H1 (cell line): ENCODE measurements around the gene NUBPL. TPM values are rescaled to one million over a fixed set of nuclear protein-coding genes. Genes with fewer than 3 reads are reported as not detected.

ENCODE experiments used
- CTCF ChIA-PET: fragments of 300-600 bp; sonication (Branson Sonifier 250); formaldehyde crosslinking; loops from one replicate; lab custom pipeline; 2021; ENCODE audit not compliant: partially characterized antibody; lab: Charles Lee
- POLR2A ChIA-PET: fragments of 300-600 bp; sonication (Branson Sonifier 250); formaldehyde crosslinking; loops from one replicate; lab custom pipeline; 2021; ENCODE audit warnings: inconsistent platforms; ENCODE audit not compliant: partially characterized antibody; lab: Charles Lee
- DNase-seq, 2 experiments: peaks; one replicate each; pipeline versions ENCODE4 v3.0.0 to v3.0.0-alpha.2; 2010 to 2022; ENCODE audit warnings: low spot score in 2 of 2, low read depth in 1 of 2, mixed read lengths in 1 of 2
- FAIRE-seq: peaks from 2 replicates; lab custom pipeline; 2011; peaks lifted over from hg19 to GRCh38; lab: Jason Lieb, UNC
- H2AFZ ChIP-seq: 2 replicates; pipeline ENCODE4 v1.8.1; 2012; ENCODE audit warnings: low read length, inconsistent platforms
- H2AK5ac ChIP-seq: 2 replicates; pipeline ENCODE4 v1.6.1; 2013; ENCODE audit warnings: low read depth, low read length
- H2BK120ac ChIP-seq: replicated peaks from 2 replicates; pipeline ENCODE3; 2013; ENCODE audit warnings: low read depth, low read length, inconsistent platforms
- H2BK12ac ChIP-seq: 2 replicates; pipeline ENCODE4 v1.6.1; 2013; ENCODE audit warnings: low read depth, low read length
- H2BK15ac ChIP-seq: 2 replicates; pipeline ENCODE4 v1.6.1; 2013; ENCODE audit warnings: low read length
- H2BK20ac ChIP-seq: 2 replicates; pipeline ENCODE4 v1.6.1; 2013; ENCODE audit warnings: low read length
- H2BK5ac ChIP-seq: 2 replicates; pipeline ENCODE4 v1.6.1; 2013; ENCODE audit warnings: low read depth, low read length
- H3K14ac ChIP-seq: 2 replicates; pipeline ENCODE4 v1.6.1; 2013; ENCODE audit warnings: inconsistent platforms; ENCODE audit not compliant: insufficient read length
- H3K18ac ChIP-seq: 2 replicates; pipeline ENCODE4 v1.6.1; 2013; ENCODE audit warnings: low read length; ENCODE audit errors: extremely low read depth
- H3K23ac ChIP-seq: 2 replicates; pipeline ENCODE4 v1.6.1; 2013; ENCODE audit warnings: inconsistent platforms; ENCODE audit not compliant: insufficient read length
- H3K23me2 ChIP-seq: 2 replicates; pipeline ENCODE4 v1.6.1; 2013; ENCODE audit warnings: low read depth, low read length
- H3K27ac ChIP-seq: 2 replicates; pipeline ENCODE4 v1.6.1; 2011; ENCODE audit warnings: low read depth, low read length, inconsistent platforms
- H3K27me3 ChIP-seq, 4 experiments: replicated peaks in 1 of 4; 1 replicate in 1 of 4; 2 replicates in 3 of 4; pipeline versions ENCODE4 v1.6.1 to v1.8.1; 2011 to 2013; ENCODE audit warnings: low read length in 3 of 4, mild to moderate bottlenecking in 3 of 4, inconsistent platforms in 2 of 4, mixed read lengths in 2 of 4, moderate library complexity in 1 of 4; ENCODE audit not compliant: control insufficient read depth in 3 of 4, insufficient read depth in 3 of 4; ENCODE audit errors: extremely low read depth in 1 of 4
- H3K36me3 ChIP-seq, 4 experiments: 2 replicates each; pipeline versions ENCODE4 v1.6.1 to v1.8.1; 2011 to 2013; ENCODE audit warnings: mild to moderate bottlenecking in 4 of 4, low read length in 3 of 4, moderate library complexity in 2 of 4, control low read depth in 1 of 4, inconsistent platforms in 1 of 4; ENCODE audit not compliant: insufficient read depth in 4 of 4, control insufficient read depth in 2 of 4
- H3K4ac ChIP-seq: replicated peaks from 2 replicates; pipeline ENCODE3; 2013; ENCODE audit warnings: low read length, low read depth, mixed read lengths, inconsistent platforms; ENCODE audit not compliant: insufficient read length
- H3K4me1 ChIP-seq, 4 experiments: replicated peaks in 1 of 4; 1 replicate in 1 of 4; 2 replicates in 3 of 4; pipeline versions ENCODE4 v1.6.1 to v1.8.1; 2011 to 2013; ENCODE audit warnings: low read length in 3 of 4, inconsistent platforms in 2 of 4, mixed read lengths in 1 of 4; ENCODE audit not compliant: insufficient read depth in 4 of 4, control insufficient read depth in 3 of 4
- H3K4me2 ChIP-seq, 2 experiments: 2 replicates each; pipeline versions ENCODE4 v1.6.1 to v1.8.1; 2011 to 2013; ENCODE audit warnings: low read depth in 2 of 2, low read length in 2 of 2, control low read depth in 1 of 2, inconsistent platforms in 1 of 2, mild to moderate bottlenecking in 1 of 2; ENCODE audit not compliant: insufficient read depth in 1 of 2
- H3K4me3 ChIP-seq, 4 experiments: fragments of 200-600, 300-600 bp in 1 of 4; sonication (generic), shearing (Covaris generic), sonication (Bioruptor Twin) in 1 of 4; 2 replicates each; pipeline versions ENCODE4 v1.5.1 to v1.8.1; 2011 to 2016; ENCODE audit warnings: low read length in 4 of 4, low read depth in 3 of 4, control low read depth in 2 of 4, inconsistent platforms in 2 of 4, mild to moderate bottlenecking in 2 of 4, mixed read lengths in 1 of 4, moderate library complexity in 1 of 4; ENCODE audit not compliant: insufficient read depth in 2 of 4; ENCODE audit errors: extremely low read depth in 1 of 4
- H3K56ac ChIP-seq: replicated peaks from 2 replicates; pipeline ENCODE3; 2013; ENCODE audit warnings: low read depth, mild to moderate bottlenecking, mixed read lengths, low read length, inconsistent platforms; ENCODE audit not compliant: insufficient read length
- H3K79me1 ChIP-seq: 2 replicates; pipeline ENCODE4 v1.6.1; 2013; ENCODE audit warnings: low read depth, low read length, control low read depth
- H3K79me2 ChIP-seq, 2 experiments: 2 replicates each; pipeline versions ENCODE4 v1.6.1 to v1.8.1; 2012 to 2013; ENCODE audit warnings: low read length in 2 of 2, mild to moderate bottlenecking in 2 of 2, inconsistent platforms in 1 of 2; ENCODE audit not compliant: insufficient read depth in 2 of 2, control insufficient read depth in 1 of 2
- H3K9ac ChIP-seq, 4 experiments: replicated peaks in 1 of 4; 1 replicate in 1 of 4; 2 replicates in 3 of 4; pipeline versions ENCODE4 v1.6.1 to v1.8.1; 2011 to 2013; ENCODE audit warnings: low read depth in 3 of 4, low read length in 3 of 4, control low read depth in 2 of 4, mild to moderate bottlenecking in 2 of 4, moderate library complexity in 2 of 4, inconsistent platforms in 1 of 4; ENCODE audit errors: extremely low read depth in 1 of 4
- H3K9me3 ChIP-seq, 2 experiments: 2 replicates each; pipeline versions ENCODE4 v1.6.1 to v1.8.1; 2012 to 2013; ENCODE audit warnings: mild to moderate bottlenecking in 2 of 2, moderate library complexity in 2 of 2, control low read depth in 1 of 2, inconsistent platforms in 1 of 2, low read depth in 1 of 2, low read length in 1 of 2, mixed read lengths in 1 of 2; ENCODE audit not compliant: insufficient read depth in 2 of 2
- H4K20me1 ChIP-seq, 2 experiments: replicated peaks in 1 of 2; 2 replicates each; pipeline versions ENCODE3 to v1.8.1; 2011 to 2013; ENCODE audit warnings: inconsistent platforms in 2 of 2, low read length in 2 of 2, mild to moderate bottlenecking in 1 of 2; ENCODE audit not compliant: insufficient read depth in 2 of 2, control insufficient read depth in 1 of 2
- H4K5ac ChIP-seq: 2 replicates; pipeline ENCODE4 v1.6.1; 2013; ENCODE audit warnings: low read length, low read depth, mixed read lengths, inconsistent platforms; ENCODE audit not compliant: insufficient read length
- H4K8ac ChIP-seq: 2 replicates; pipeline ENCODE4 v1.8.0; 2013; ENCODE audit warnings: mild to moderate bottlenecking, moderate library complexity, low read length, inconsistent platforms; ENCODE audit not compliant: insufficient read depth; ENCODE audit errors: extremely low read depth
- H4K91ac ChIP-seq: replicated peaks from 2 replicates; pipeline ENCODE3; 2013; ENCODE audit warnings: low read length, mixed read lengths, inconsistent platforms; ENCODE audit not compliant: insufficient read length
- EGR1 ChIP-seq: IDR thresholded peaks from 2 replicates; pipeline ENCODE4 v1.6.1; 2011; ENCODE audit warnings: low read depth, low read length, borderline replicate concordance
- GABPA ChIP-seq: IDR thresholded peaks from 2 replicates; pipeline ENCODE4 v1.6.1; 2011; ENCODE audit warnings: mild to moderate bottlenecking, low read length, moderate library complexity, borderline replicate concordance; ENCODE audit not compliant: insufficient read depth
- HDAC2 ChIP-seq, 2 experiments: fragments of 300-600 bp in 1 of 2; sonication (generic) in 1 of 2; IDR thresholded peaks; 2 replicates each; pipeline ENCODE4 v1.6.1; 2011 to 2012; ENCODE audit warnings: low read depth in 2 of 2, low read length in 2 of 2, mild to moderate bottlenecking in 2 of 2, moderate library complexity in 2 of 2, borderline replicate concordance in 1 of 2, inconsistent platforms in 1 of 2
- RBBP5 ChIP-seq: IDR thresholded peaks from 2 replicates; pipeline ENCODE4 v1.7.1; 2012; ENCODE audit warnings: low read depth, mild to moderate bottlenecking, inconsistent platforms, low read length, moderate library complexity, borderline replicate concordance
- SP4 ChIP-seq: IDR thresholded peaks from 2 replicates; pipeline ENCODE4 v1.6.1; 2012; ENCODE audit warnings: low read length, inconsistent platforms
- TAF1 ChIP-seq: IDR thresholded peaks from 2 replicates; pipeline ENCODE4 v1.6.1; 2011; ENCODE audit warnings: mild to moderate bottlenecking, low read depth, low read length
- TEAD4 ChIP-seq: IDR thresholded peaks from 2 replicates; pipeline ENCODE4 v1.6.1; 2012; ENCODE audit warnings: low read depth, low read length, inconsistent platforms, mixed read lengths
- WGBS, 2 experiments: shearing (Covaris generic) in 1 of 2; methylation state at CpG; one replicate each; pipeline versions ENCODE4 v1.1.6 to v1.1.7; 2013 to 2015; ENCODE audit warnings: low lambda C conversion rate in 2 of 2, mixed read lengths in 2 of 2, inconsistent platforms in 1 of 2, low coverage in 1 of 2, missing lambda C conversion rate in 1 of 2; ENCODE audit not compliant: insufficient replicate concordance in 2 of 2, insufficient coverage in 1 of 2, insufficient read length in 1 of 2; ENCODE audit errors: extremely low coverage in 1 of 2, missing lambda C conversion rate in 1 of 2; 5-methylcytosine and 5-hydroxymethylcytosine counted together
- polyA plus RNA-seq, 7 experiments: library from polyadenylated mRNA; depleted of rRNA in 3 of 7; stranded (reverse) in 5 of 7; unstranded in 2 of 7; fragments of >200 nt in 5 of 7; fragments of 200-250 nt in 2 of 7; gene quantifications; 1 replicate in 5 of 7; 2 replicates in 1 of 7; 4 replicates in 1 of 7; pipeline versions ENCODE4 v1.2.1 to v1.2.3, GENCODE V29; 2011 to 2013; ENCODE audit warnings: missing spikeins in 2 of 7, mixed read lengths in 2 of 7
- total RNA-seq: library from RNA; stranded (reverse); fragmentation: NEBNext Ultra II Directional; extraction: Animal tissue kit (Norgen Biotek cat#: 25700); gene quantifications from 2 replicates; pipeline ENCODE4 v1.2.1, GENCODE V29; 2021
- TF ChIP-seq, protein P1 (sequence below): IDR thresholded peaks from 2 replicates; pipeline ENCODE4 v1.6.1; 2012; ENCODE audit warnings: low read length, inconsistent platforms
- TF ChIP-seq, protein P2 (sequence below): IDR thresholded peaks from 2 replicates; pipeline ENCODE4 v1.6.1; 2012; ENCODE audit warnings: inconsistent platforms
- TF ChIP-seq, protein P3 (sequence below): IDR thresholded peaks from 2 replicates; pipeline ENCODE4 v1.6.1; 2011; ENCODE audit warnings: low read depth, mild to moderate bottlenecking, low read length; ENCODE audit not compliant: insufficient read depth

The NUBPL gene
- total and polyA plus RNA-seq, 2 of the 8 experiments (the other 6 are each of a cell fraction or from before 2014, with no cell fraction given): 1.6 to 6.8 TPM

DNA sequence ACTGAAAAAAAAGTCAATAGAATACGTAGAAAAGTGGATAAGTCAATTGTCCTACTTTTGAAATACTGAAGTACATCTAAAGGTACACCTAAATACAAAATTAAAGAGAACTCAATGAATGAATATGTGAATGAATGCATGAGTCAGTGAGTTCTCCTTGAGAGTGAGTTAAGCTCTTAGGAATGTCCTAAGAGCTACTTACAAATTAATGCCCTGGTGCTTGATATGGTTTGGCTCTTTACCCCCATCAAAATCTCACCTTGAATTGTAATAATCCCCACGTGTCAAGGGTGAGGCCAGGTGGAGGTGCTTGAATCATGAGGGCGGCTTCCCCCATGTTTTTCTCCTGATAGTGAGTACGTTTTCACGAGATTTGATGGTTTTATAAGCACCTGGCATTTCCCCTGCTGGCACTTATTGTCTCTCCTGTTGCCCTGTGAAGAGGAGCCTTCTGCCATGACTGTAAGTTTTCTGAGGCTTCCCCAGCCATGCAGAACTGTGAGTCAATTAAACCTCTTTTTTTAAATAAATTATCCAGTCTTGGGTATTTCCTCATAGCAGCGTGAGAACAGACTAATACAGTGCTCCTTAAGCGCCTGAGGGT is 323.7 kb downstream of the NUBPL start:
- no peak overlapping the region for H3K4me2 ChIP-seq
- no peaks in the 10 kb centered on the region for H3K27me3 ChIP-seq
- H3K56ac ChIP-seq: no peak overlapping the region
- no peaks in the 10 kb centered on the region for H3K4me1 ChIP-seq
- no peak overlapping the region for H4K5ac ChIP-seq
- no peak overlapping the region for H3K27ac ChIP-seq
- POLR2A ChIA-PET: no interaction called here
- no peak overlapping the region for H3K4ac ChIP-seq
- CTCF ChIA-PET: no interaction called here
- no peak for FAIRE-seq
- no peak overlapping the region for H4K91ac ChIP-seq
- no peak overlapping the region for H3K4me3 ChIP-seq
- H2BK120ac ChIP-seq: no peak overlapping the region
- no peaks in the 10 kb centered on the region for H3K79me2 ChIP-seq
- no peak overlapping the region for H3K14ac ChIP-seq
- no peaks in the 10 kb centered on the region for H4K20me1 ChIP-seq
- no peak overlapping the region for H3K9ac ChIP-seq
- no peak overlapping the region for H4K8ac ChIP-seq
- H2BK12ac ChIP-seq: no peak overlapping the region
- H2BK15ac ChIP-seq: no peak overlapping the region
- no peaks in the 10 kb centered on the region for H3K79me1 ChIP-seq
- H2BK20ac ChIP-seq: no peak overlapping the region
- H3K18ac ChIP-seq: no peak overlapping the region
- DNase-seq: no peak
- H3K23ac ChIP-seq: no peak overlapping the region
- WGBS, 2 experiments: 85% methylated on average over 7 of the region's 7 CpGs; no CpG with 5 or more reads in 1 of the 2 experiments
- peaks cover 3% of the 10 kb centered on the region; the same call in 1 of the 2 replicates for H3K23me2 ChIP-seq
- no peak overlapping the region for H2AFZ ChIP-seq
- H3K9me3 ChIP-seq: no peaks in the 10 kb centered on the region
- H3K36me3 ChIP-seq: no peaks in the 10 kb centered on the region
- H2AK5ac ChIP-seq: no peak overlapping the region
- H2BK5ac ChIP-seq: no peak overlapping the region
- TF ChIP-seq RBBP5 (no peak), HDAC2 (IDR thresholded peaks at IDR 0.05; ENCODE audit: borderline replicate concordance in 1 of 2, low read depth in 2 of 2, low read length in 2 of 2) (no peak), SP4 (no peak), GABPA (no peak), EGR1 (no peak), TAF1 (no peak), TEAD4 (no peak)
- TF ChIP-seq, protein P1, sequence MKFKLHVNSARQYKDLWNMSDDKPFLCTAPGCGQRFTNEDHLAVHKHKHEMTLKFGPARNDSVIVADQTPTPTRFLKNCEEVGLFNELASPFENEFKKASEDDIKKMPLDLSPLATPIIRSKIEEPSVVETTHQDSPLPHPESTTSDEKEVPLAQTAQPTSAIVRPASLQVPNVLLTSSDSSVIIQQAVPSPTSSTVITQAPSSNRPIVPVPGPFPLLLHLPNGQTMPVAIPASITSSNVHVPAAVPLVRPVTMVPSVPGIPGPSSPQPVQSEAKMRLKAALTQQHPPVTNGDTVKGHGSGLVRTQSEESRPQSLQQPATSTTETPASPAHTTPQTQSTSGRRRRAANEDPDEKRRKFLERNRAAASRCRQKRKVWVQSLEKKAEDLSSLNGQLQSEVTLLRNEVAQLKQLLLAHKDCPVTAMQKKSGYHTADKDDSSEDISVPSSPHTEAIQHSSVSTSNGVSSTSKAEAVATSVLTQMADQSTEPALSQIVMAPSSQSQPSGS: no peak
- TF ChIP-seq, protein P2, sequence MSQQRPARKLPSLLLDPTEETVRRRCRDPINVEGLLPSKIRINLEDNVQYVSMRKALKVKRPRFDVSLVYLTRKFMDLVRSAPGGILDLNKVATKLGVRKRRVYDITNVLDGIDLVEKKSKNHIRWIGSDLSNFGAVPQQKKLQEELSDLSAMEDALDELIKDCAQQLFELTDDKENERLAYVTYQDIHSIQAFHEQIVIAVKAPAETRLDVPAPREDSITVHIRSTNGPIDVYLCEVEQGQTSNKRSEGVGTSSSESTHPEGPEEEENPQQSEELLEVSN: no peak
- TF ChIP-seq, protein P3, sequence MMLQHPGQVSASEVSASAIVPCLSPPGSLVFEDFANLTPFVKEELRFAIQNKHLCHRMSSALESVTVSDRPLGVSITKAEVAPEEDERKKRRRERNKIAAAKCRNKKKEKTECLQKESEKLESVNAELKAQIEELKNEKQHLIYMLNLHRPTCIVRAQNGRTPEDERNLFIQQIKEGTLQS: no peak
